ENCODE results near the gene TBC1D16.

The TBC1D16 gene

DNA sequence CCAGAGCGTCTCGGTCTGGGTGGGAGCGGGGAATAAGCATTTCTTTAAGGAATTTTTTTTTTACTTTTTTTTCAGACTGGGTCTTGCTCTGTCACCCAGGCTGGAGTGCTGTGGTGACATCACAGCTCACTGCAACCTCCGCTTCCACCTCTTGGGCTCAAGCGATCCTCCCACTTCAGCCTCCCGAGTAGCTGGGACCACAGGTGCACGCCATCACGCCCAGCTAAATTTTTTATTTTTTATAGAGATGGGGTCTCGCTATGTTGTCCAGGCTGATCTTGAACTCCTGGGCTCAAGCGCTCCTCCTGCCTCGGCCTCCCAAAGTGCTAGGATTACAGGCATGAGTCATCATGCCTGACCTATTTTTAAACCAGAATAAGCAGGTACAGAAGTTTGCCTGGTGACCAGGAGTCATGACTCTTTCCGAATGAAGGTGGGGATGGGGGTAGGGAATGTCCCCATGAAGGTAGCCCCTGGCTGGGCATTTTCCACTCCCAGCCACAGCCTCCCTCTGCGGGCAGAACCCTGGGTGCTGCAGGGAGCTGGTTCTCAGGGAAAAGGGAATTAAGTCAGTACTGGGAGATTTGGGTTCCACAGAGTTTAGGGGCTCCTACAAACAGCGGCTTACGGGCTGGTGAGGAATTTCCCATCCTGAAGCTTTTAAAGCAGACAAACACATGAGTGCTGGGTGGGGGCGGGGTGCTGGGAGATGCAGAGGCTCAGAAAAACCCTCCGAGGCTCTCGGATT lies 48.3 kb downstream of the TBC1D16 start:
- no peak for FAIRE-seq

DNA sequence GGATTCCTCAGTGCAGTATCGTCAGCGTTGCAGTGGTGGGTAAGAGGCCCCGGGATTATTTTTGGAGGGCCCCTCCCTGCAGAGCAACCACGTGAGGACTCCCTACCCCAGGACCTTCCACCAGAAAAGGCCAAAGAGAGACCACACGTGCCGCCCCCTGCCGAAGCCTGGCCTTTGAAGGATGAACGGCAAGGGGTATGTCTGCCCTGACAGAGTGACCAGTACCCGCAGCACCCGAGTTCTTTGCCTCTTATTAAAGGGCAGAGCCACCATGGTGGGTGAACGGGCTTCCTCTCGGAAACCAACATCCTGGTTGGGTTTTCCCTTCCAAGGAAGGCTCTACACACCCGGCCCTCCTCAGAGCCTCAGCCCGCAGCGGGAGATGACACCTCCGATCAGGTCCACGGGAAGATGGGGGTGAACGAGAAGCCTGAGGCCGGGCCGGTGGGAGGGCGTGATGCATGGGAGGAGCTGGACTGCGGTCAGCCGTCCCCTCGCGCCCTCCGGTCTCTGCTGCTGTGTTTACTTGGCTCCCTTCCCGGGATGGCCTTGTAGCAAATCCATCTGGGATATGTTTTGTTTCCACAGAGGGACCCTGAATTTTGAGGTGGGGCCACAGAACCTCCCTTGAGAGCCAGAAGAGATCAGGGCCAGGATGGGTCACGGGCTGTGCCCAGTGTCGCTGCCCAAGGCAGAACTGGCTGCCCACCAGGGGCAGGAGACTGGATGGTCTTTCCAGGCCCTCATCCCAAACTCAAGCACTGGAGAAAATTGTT lies 49.1 kb downstream of the TBC1D16 start:
- FAIRE-seq = no peak

DNA sequence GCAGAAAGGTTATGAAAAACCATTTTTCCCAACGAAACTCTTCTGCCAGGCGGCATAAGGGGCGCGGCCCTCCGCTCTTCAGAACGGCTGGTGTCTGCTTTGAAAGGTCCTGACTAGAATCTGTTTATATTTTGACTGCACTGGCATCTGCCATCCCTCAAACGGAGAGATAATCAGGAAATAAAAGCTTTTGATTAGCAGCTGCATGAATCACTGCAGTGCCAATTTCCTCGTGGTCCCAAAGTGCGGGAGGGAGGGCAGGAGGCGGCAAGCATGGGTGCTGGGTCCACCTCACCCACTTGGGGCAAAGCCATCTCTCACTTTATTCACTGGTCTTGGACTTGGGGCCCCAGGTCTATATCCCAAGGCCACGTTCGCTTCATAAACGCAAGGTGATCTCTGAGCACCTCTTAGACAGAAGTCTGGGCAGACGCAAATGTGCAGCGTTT lies 49.7 kb downstream of the TBC1D16 start:
- FAIRE-seq = no peak

DNA sequence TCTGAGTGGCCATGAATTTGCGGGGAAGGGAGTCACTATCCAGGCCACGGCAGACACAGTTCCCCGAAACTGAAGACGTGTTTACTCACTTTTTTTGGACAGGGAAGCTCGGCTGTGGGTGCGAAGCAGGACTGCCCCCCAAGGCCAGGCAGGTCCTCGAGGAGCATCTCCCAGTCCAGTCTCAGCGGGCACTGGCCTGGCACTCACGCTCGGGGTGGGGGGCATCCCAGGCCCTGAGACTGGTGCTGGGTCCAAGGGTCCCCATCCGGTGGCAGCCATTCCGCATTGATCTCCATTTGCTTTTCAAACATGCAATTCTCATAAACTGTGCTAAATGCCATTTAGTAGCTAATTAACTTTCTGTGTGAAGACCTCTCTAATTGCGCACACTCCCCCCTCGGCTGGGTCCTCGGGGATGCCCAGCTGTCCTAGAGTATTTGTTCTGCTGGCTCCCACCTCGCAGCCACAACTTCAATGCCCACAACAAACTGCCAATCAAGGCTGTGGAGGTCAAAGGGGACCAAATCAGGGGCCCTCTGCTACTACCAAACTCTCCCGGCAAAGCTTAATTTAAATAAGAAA lies 50.2 kb downstream of the TBC1D16 start:
- no peak for FAIRE-seq

DNA sequence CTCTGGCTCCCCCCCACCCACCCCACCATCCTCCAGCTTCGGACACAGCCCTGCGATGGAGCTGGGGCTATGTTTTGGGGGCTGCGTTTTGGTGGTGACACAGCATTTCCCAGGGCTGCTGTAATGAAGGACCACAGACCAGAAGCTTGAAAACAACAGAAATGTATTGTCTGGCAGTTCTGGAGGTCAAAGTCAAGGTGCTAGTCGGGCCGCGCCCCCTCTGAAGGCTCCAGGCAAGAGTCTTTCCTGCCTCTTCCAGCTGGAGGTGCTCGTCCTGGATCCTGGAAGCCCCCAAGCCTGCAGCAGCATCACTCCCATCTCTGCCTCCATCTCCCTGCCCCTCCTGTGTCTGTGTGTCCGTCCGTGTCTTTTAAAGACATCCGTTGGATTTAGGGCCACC lies 50.8 kb downstream of the TBC1D16 start:
- no peak for FAIRE-seq

DNA sequence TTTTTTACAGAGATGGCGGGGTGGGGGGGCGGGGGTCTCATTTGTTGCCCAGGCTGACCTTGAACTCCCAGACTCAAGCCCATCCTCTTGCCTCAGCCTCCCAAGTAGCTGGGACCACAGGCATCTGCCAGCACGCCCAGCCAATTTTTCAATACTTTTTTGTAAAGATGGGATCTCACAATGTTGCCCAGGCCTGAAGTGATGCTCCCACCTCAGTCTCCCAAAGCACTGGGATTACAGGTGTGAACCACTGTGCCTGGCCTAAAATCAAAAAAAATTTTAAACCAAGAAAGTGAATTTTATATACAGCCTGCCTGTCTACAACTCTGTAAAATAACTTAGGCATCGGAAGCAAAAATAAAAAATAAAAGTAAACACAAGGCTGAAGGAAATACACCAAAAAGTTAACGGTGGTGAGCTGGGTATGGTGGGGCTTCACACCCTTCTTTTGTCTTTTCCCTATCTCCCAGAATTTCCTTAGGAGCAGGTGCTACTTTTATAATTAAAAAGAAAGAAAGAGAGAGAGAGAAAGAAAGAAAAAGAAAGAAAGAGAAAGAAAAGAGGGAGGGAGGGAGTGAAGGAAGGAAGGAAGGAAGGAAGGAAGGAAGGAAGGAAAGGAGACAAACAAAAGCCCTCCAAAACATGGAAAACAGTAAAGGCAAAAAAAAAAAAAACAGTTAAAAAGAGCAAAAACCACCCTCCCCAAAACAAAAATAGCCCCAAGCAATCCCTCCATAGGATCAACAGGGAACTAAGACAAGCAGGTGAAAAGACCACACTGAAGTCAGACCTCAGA lies 51.4 kb downstream of the TBC1D16 start:
- no peak for FAIRE-seq

DNA sequence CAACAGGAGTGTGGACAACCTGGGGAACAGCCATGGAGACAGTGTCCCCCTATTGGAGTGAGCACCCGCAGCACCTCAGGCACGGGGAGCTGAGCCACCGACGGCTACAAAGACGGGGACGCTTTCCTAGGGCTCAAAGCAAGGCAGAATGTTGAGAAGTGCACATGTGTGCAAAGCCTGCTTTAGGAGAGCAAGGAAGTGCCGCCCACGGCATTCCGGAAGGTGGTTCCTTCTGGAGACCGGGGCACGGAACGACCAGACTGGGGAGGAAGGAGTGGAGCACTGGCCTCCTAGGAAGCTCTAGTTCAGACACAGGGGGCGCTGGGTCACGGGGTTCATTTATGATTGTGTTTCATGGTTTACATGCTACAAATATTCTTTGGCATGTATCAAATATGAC lies 52.2 kb downstream of the TBC1D16 start:
- FAIRE-seq = no peak

DNA sequence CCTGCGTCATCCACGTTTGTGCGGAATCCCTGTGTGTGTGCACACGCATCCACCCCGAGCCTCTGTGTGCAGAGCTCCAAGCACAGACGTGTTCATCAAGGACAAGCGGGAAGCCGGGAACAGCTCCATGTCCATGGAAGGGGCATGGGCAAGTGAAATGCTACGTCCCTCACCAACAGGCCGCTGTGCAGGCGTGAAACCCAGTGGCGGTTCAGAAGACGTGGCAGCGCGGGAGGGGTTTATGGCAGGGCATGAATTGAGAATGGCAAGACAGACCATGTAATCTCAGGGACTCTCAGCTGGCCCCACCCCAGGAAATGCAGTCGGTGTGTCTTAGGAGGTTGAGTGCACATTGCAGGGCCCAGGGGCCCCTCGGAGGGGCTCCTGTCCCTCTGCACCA lies 52.7 kb downstream of the TBC1D16 start:
- FAIRE-seq = no peak

DNA sequence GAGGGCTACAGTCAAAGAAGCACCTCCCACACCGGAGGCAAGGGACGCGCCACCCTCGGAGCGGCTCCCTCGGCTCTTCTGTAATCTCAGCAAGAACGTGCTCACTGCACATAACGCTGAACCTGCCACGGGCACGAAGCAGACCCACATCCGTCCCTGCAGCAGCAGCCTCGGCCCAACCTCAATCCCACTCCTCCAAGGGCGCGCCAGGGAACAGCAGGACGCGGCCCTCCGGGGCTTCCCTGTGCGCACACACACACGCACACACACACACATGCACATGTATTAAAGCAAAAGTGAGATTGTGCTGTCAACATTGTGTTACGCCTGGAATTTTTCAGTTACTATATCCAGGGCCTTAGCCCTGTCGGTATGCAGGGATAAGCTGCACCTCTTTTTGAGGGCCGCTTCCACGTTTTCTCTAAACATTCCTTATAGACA lies 54.0 kb downstream of the TBC1D16 start:
- no peak for FAIRE-seq

DNA sequence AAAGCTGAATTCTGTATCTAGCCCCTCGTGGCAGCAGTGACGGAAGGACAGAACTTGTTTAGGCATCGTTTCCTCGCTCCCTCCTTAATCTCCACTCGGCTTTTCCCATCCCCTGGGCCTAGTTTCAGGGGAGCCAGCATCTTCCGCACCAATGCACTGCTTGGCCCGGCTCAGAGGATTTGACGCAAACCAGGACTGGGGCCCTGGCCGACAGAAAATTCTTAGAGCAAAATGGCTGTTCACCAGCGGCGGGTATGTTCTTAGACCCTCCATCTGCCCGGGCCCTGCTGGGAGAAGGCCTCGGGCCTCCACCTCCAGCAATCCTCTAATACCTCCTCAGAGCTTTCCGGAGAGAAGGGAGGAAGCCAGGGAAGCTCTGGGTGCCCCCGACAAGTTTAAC lies 54.6 kb downstream of the TBC1D16 start:
- FAIRE-seq = no peak

DNA sequence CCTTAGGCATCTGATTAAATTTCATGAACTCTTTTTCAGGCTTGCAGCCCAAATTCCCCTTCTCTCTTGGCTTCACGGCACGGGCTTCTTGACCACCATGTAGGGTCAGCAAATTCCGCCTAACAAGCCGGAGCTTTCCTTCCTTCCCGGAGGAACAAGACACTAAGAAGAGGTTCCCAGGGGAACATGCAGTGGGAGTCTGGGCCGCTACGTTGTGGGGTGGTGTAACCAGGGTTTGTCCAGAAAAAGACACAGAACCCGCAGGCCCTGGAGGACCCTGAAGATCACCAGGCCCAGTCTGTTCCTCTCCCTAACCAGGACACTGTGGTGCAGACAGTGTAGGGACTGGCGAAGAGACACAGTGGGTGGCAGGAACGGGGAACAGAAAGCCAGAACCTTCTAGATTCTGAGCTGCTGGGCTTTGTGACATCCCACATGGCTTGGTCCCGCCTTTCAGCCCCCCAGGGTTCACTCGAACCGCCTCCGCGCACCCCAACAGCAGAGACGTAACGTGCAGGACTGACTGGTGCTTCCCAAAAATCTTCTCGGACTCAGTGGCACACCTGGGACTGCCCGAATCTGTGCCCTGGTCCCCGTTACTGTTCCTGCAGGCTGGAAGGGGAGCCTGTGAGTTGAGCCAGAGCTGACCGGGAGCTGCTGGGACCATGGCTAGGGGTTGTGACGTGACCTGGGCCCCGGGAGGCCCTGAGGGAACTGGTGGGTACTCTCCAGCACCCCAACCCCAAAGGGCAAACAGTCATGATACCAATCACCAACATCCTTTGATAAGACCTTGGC lies 55.2 kb downstream of the TBC1D16 start:
- no peak for FAIRE-seq

DNA sequence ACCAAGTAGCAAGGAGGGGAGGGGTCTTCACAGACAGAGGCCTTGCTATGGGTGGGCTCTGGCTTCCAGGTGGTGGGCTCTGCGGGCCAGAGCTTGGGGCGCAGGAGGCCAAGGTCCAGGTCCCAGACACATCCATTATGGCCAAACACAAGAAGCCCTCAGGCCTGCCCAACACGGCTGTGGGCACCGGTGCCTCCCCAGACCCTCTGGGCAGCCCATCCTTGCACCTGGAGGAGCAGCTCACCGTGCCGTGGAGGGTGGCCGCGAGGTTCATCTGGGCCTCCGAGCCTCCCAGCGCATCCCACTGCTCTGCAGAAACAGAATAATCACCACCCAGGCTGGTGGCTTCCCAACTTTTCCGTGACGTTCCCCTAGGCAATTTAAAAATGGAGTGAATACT lies 55.9 kb downstream of the TBC1D16 start:
- FAIRE-seq = no peak

DNA sequence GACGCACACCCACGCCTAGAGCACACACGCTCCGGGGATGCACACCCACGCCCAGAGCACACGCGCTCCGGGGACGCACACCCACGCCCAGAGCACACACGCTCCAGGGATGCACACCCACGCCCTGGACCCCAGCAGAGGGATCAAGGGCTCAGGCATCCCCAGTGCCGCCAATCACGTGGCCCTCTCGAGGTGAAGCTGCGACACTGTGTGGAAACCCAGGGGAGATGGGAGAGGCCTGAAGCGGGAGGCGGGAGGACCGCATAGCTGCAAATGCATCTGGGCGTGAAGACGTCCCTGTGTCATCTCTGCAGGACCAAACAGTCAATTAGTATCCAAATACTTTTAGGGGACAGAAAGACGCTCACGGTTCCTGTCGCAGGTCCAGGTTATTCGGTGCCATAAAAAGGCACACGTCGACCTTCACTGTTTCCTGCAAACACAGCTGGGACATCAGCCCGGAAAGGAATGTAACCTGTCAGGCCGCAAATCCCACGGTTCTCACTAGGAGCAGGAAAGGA lies 56.4 kb downstream of the TBC1D16 start:
- FAIRE-seq = no peak

DNA sequence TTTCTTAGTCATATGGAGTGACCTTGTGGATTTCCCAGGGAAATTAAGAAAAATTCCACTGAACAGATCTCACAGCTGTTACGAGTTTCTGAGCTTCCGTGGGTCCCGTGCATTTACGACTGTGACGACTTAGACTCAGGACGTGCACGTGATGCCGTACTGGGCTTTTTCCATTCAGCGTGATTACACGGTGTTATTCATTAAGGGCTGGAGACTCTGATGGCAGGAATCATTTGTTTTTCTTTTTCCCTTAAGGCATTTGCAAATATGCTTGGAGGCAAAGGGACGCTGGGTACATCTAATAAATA lies 57.2 kb downstream of the TBC1D16 start:
- no peak for FAIRE-seq

DNA sequence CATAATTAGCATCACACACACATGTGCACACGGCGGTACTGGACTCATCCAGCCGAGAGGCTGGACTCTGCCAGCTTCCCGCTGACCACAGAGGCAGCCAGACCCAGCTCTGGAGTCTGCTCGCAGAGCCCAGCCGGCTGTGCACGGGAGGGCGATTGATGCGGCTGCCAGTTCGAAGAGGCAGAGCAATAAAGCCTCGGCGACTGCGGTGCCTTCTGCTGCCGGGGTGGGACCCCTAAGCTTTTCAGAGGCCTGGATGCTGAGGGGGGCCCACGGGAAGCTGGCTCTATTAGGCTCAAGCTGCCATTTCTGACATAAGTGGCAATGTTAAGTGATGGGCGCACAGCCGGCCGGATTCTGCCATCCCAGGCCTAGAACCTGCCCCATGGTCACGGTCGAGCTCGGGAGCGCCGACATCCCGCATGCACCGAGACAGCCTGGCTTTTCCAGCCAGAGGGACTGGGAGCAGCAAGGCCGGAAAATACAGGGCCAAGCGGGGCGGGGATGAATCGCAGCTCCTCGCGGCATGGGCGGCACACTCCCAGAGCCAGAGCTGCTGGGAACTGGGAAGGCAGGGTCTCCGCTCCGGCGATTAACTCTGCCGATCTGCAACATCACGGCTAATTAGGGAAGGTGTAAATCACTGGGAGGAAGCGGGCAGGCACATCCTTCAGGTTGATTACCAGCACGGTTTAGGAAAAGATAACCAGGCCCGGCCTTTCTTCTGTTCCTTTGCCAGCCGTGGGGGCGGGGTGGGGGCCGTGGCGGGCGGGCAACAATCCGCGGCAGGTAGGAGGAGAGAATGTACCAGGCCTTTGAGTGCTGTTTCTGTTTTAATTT lies 57.7 kb downstream of the TBC1D16 start:
- FAIRE-seq = no peak

DNA sequence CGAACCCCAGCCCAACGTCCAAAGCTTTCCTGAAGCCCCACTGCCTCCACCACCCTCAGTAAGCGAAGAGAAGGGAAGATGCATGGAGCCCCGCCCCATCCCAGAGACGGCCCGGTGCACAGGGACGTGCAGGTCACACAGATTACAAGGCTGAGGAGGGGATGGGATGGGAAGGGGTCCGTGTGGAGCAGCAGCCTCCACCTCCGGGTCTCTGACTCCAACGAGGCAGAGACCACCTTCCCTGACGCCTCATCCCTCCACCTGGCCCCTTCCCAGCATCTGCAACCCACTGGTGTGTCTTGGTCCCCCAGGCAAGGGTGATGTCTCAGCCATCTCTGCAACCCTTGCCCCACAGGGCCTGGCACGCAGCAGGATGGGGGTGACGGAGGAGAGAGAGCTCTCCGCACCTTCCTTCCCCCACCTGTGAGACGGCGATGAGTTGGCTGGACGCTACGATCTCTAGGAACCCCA lies 58.5 kb downstream of the TBC1D16 start:
- FAIRE-seq = no peak

DNA sequence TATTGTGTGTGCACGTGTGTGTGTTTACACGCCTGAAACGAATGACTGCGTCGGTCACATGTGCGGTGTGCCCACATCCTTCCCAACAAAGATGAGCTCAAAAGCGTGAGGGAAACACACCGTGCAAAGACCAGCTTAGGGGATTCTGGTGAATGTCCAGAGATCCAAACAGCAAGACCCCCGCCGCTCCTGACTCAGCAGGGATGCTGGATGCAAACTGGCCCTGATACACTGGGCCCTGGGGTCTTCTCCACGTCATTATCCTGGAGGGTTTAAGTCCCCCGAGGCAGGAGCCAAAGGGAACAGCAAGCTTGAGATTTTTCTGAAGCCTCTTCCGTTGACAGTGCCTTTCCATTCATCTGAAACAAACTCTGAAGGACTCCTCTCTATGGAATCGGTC lies 59.2 kb downstream of the TBC1D16 start:
- no peak for FAIRE-seq

DNA sequence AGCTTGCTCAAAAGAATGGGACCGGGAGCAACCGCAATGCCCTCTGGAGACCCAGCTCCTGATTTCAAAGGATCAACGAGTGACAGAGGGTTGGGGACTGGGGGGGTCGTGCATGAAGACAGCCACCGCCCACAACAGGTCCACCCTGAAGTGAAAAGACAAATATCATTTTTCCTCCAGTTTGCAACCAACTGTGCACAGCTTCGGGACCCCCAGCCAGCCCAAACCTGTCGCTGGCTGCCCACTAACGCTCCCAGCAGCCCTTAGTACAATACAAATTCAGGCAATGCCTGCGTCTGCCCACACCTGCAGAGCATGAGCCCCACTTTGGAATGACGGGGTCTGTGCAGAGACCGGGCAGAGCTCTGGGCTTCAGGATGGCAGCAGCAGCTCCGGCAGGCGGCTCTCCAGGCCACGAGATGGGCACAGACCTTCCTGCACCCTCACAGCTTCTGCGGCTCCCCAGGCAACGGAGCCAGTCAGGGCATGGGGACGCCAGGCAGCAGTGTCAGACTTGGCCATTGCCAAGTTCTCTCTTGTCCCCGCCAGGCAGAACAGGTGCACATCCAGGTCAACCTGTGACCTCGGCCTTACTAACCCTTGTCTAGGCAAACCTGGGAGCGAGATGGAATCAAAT lies 60.1 kb downstream of the TBC1D16 start:
- FAIRE-seq = no peak

DNA sequence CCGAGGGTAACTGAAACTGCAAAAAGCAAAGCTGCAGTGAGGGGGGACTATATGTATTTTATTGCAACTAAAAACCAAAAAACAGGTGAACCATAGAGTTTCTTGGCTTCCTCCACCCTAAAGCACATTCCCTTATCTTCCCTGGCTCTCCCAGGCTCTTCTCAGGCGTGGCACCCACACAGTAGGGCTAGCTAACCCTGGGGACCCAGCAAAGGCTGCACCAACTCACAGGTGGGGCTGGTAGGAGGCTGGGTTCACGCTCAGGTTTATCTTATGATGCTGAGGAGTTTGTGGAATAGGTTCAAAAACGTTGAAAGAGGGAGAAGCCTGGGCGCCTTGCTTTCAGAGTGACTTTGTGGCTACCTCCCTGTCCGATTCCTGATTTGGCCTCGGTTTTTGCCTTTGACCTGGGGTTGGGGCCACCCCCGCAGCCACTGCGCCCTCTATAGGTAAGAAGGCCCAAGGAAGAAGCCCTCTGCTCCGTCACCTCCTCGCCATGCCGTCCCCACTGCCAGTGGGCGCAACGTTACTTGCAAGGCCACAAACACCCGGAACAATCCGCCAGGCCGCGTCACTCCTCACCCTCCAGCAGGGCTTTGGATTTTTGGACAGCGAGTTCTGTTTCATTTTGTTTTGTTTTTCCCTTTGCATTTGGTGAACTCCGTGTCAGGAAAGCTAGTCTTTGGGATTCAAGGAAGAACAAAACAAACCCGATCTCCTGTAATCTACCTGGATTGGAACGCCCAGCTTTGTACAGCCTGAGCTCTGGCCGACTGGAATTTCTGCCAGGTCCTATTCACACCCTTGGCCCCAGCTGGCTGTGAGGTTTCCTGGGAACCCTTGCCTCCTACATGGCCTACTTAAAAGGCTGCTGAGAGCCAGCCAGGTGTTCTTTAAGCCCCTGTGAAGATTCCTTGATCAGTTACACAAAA lies 60.8 kb downstream of the TBC1D16 start:
- no peak for FAIRE-seq

DNA sequence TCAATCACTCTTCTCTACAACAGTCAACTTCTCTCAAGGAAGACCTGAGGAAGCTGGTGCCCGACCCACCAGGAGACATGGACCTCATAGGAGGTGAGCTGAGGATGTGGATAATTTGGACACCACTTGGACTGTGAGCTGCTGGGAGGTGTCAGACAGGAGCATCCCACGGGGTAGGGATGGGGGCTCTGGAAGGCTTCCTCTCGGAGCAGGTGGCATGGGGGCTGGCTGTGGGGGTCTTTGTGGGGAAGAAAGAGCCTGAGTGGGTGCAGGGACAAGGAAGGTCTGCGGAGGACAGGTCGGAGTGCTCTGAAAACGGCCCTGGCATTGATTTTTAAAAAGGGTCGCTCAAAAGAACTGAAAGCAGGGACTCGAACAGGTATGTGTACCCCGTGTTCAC lies 64.0 kb downstream of the TBC1D16 start:
- FAIRE-seq = no peak
